Measurements from ENCODE around the gene CCDC141.

DNA sequence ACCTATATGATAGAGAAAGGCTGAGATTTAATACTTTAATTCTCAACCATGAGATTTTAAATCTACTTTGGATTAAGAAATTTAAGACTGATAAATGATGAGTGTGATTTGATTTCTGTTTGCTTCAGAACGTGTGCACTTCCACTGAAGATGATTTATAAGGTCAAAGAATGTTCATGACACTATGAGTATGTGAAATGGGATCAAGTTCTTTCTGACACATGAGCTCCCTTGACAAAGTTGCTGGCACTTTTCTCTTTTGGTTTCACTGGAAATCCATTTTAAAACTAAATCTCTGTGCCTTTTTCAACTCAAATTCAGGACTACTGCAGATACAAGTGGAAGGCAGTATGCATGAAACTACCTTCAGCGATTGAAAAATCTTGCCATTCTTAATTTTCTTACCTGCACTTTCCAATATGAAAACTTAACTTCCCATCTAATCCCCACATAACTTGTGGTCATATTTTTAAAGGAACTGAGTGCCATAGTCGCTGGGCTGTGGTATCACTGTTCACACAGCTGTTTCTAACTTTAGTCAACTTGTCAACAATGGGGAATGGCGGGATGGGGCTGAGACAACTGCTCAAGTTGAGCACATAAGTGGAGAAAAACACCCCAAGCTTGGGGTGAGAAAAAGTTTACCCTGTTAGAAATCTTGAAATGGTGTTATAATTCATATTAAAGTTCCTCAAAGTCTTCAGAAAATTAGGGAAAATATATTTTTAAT, 190.9 kb downstream of the CCDC141 start:
- TF ChIP-seq TAF1 (IDR thresholded peaks at IDR 0.05; ENCODE audit: borderline replicate concordance, insufficient read depth, low read length), result no peak
- TF ChIP-seq SIN3A (IDR thresholded peaks at IDR 0.05; ENCODE audit: borderline replicate concordance, insufficient read depth, low read length), result no peak
- TF ChIP-seq POLR2AphosphoS5 (IDR thresholded peaks at IDR 0.05; ENCODE audit: low read depth, low read length), result no peak
- TF ChIP-seq, protein P1, sequence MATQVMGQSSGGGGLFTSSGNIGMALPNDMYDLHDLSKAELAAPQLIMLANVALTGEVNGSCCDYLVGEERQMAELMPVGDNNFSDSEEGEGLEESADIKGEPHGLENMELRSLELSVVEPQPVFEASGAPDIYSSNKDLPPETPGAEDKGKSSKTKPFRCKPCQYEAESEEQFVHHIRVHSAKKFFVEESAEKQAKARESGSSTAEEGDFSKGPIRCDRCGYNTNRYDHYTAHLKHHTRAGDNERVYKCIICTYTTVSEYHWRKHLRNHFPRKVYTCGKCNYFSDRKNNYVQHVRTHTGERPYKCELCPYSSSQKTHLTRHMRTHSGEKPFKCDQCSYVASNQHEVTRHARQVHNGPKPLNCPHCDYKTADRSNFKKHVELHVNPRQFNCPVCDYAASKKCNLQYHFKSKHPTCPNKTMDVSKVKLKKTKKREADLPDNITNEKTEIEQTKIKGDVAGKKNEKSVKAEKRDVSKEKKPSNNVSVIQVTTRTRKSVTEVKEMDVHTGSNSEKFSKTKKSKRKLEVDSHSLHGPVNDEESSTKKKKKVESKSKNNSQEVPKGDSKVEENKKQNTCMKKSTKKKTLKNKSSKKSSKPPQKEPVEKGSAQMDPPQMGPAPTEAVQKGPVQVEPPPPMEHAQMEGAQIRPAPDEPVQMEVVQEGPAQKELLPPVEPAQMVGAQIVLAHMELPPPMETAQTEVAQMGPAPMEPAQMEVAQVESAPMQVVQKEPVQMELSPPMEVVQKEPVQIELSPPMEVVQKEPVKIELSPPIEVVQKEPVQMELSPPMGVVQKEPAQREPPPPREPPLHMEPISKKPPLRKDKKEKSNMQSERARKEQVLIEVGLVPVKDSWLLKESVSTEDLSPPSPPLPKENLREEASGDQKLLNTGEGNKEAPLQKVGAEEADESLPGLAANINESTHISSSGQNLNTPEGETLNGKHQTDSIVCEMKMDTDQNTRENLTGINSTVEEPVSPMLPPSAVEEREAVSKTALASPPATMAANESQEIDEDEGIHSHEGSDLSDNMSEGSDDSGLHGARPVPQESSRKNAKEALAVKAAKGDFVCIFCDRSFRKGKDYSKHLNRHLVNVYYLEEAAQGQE (IDR thresholded peaks at IDR 0.05; ENCODE audit: insufficient read depth in 1 of 2, low read depth in 2 of 2, low read length in 2 of 2), result no peak
